Measurements from ENCODE around the gene MTG1. TPM values are rescaled to one million over a fixed set of nuclear protein-coding genes. Genes with fewer than 3 reads are reported as not detected.
"Not testable (repeated sequence)": the region's sequence is repeated elsewhere in the genome, so short reads cannot be mapped to it uniquely, and the experiment has no call there.

MTG1 gene
- total RNA-seq, 1 experiment from 2014 or later: 52.6 TPM

DNA sequence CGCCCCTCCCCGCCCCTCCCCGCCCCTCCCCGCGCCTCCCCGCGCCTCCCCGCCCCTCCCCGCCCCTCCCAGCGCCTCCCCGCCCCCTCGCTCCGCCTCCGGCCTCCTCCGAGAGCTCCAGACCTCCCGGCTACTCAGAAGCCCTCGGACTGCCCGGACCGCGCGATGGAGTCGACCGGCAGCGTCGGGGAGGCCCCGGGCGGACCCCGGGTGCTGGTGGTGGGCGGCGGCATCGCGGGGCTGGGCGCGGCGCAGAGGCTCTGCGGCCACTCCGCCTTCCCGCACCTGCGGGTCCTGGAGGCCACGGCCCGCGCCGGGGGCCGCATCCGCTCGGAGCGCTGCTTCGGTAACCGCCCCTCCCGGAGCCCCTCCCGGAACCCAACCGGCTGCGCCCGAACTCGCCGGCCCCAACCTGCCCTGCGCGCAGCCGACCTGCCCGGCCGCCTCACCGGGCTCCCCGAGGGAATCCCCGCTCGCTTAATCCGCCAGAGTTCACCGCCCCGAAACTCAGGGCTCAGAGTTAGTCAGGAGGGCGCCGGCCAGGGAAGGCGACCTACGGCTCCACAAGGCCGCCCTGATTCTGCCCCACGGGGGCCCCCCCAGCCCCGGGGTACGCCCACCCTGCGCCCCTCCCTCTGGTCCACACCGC is 14.7 kb upstream of the MTG1 start, which contains the start of gene PAOX:
Gene PAOX (plus strand): TSS at position 111 of the 649 bp plus-strand sequence. CDS start 55 bp downstream, at position 166.
- DNase-seq: peak; percentile 98
- H3K27me3 ChIP-seq (ENCODE audit: control insufficient read depth, insufficient read depth, low read length): peaks cover 43% of the 10 kb centered on the region

DNA sequence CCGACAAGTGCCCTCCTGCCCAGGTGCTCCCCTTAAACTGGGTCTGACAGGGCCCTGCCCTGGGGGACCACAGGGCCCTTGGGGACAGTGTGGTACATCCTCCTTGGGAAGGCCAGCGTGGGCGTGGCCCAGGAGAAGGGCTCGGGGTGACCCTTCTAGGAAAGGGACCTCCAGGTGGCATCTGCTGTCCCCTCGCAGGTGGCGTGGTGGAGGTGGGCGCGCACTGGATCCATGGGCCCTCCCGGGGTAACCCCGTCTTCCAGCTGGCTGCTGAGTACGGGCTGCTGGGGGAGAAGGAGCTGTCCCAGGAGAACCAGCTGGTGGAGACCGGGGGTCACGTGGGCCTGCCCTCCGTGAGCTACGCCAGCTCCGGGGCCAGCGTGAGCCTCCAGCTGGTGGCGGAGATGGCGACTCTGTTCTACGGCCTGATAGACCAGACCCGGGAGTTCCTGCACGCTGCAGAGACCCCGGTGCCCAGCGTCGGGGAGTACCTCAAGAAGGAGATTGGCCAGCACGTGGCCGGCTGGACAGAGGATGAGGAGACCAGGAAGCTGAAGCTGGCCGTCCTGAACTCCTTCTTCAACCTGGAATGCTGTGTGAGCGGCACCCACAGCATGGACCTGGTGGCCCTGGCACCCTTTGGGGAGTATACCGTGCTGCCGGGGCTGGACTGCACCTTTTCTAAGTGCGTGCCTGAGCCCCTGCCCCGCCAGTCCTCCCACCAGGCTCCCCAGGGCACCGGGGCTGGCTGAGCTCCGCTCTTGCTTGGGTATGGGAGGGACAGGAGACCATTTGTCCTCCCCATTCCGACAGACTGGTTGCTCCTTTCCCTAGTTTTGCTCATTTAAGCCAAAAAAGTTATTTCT is 13.9 kb upstream of the MTG1 start:
- peak; percentile 60 for DNase-seq
- H3K4me3 ChIP-seq (ENCODE audit: insufficient read depth, low read depth, low read length): peak overlapping the region; percentile 54
- peaks cover 43% of the 10 kb centered on the region for H3K27me3 ChIP-seq (ENCODE audit: control insufficient read depth, insufficient read depth, low read length)
- H3K36me3 ChIP-seq (replicated peaks; ENCODE audit: control insufficient read depth, insufficient read depth, low read length): no peaks in the 10 kb centered on the region

More for the DNA sequence above, 14.7 kb upstream of the MTG1 start, which contains the start of gene PAOX:
- Histone ChIP-seq H3K4me3 (ENCODE audit: insufficient read depth, low read depth, low read length) (peak within 1 kb of the TSS; percentile 73), H3K36me3 (replicated peaks; ENCODE audit: control insufficient read depth, insufficient read depth, low read length) (no peaks in the 10 kb centered on the region)

DNA sequence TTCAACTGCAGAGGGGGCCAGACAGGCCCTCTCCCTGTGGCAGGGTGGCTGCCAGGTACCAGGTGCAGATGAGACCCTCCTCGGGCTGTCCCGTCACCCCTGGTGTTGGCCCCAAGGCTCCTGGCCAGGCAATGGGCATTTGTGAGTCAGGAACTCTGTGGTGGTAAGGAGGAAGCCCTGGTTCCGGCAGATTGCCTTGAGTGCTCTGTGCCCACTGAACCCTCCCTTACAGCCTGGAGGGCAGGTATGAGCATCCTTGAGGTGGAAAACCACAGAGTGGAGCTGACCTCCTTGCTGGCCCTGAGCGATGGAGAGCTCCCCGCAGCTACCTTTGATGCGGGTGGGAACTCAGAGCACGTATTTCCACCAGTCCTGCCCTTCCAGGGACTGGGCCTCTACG is 12.9 kb upstream of the MTG1 start:
- no peak for DNase-seq
- H3K4me3 ChIP-seq (ENCODE audit: insufficient read depth, low read depth, low read length): no peak overlapping the region
- peaks cover 40% of the 10 kb centered on the region for H3K27me3 ChIP-seq (ENCODE audit: control insufficient read depth, insufficient read depth, low read length)
- H3K36me3 ChIP-seq (replicated peaks; ENCODE audit: control insufficient read depth, insufficient read depth, low read length): no peaks in the 10 kb centered on the region

DNA sequence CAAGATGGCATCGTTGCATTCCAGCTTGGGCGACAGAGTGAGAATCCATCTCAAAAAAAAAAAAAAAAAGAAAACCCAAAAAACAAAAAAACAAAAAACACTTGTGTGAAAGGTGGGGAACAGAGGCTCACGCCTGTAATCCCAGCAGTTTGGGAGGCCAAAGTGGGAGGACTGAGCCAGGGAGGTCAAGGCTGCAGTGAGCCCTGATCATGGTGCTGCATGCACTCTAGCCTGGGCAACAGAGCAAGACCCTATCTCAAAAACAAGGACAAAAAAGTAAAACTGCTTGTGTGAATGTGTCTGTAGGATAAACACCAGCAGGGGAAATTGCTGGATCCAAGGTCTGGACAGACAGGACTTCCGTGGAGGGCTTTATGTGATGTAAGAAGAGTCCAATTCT is 10.4 kb upstream of the MTG1 start:
- no peak for DNase-seq
- Histone ChIP-seq H3K36me3 (replicated peaks; ENCODE audit: control insufficient read depth, insufficient read depth, low read length) (no peaks in the 10 kb centered on the region), H3K27me3 (ENCODE audit: control insufficient read depth, insufficient read depth, low read length) (peaks cover 17% of the 10 kb centered on the region), H3K4me3 (ENCODE audit: insufficient read depth, low read depth, low read length) (no peak overlapping the region)

DNA sequence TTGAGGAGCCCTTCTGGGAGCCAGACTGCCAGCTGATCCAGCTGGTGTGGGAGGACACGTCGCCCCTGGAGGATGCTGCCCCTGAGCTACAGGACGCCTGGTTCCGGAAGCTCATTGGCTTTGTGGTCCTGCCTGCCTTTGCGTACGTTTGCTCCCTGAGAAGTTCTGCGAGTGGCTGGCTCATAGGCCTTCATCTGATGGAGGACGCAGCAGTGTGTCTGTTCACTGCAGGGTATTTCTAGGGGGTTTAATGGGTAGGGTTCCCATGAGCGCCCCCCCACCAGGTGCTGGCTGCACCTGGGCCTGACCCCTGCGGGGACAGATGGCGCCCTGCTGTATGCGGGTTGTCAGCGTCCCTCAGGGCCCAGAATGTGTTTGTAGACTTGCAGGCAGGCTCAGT is 9.9 kb upstream of the MTG1 start:
- no peaks in the 10 kb centered on the region for H3K36me3 ChIP-seq (replicated peaks; ENCODE audit: control insufficient read depth, insufficient read depth, low read length)
- DNase-seq: no peak
- peaks cover 15% of the 10 kb centered on the region; the same call in 1 of the 2 replicates for H3K27me3 ChIP-seq (ENCODE audit: control insufficient read depth, insufficient read depth, low read length)
- H3K4me3 ChIP-seq (ENCODE audit: insufficient read depth, low read depth, low read length): no peak overlapping the region

DNA sequence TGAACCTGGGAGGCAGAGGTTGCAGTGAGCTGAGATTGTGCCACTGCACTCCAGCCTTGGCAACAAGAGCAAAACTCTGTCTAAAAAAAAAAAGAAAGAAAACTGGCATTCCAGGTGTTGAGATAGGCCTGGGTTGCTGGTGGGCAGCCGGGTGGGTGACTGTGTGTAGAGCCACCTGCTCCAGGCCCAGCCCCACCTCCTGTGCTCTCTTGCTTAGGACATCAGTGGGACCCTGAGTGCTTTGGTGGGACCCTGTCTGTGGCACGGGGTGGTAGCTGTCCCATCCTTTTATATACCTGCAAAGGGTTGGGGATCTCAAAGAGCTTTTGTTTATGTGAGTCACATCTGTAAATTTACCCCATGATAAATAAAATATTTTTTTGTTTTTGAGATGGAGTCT is 8.7 kb upstream of the MTG1 start:
- H3K36me3 ChIP-seq (replicated peaks; ENCODE audit: control insufficient read depth, insufficient read depth, low read length): no peaks in the 10 kb centered on the region
- H3K4me3 ChIP-seq (ENCODE audit: insufficient read depth, low read depth, low read length): no peak overlapping the region
- DNase-seq: no peak
- peaks cover 5% of the 10 kb centered on the region; the same call in 1 of the 2 replicates for H3K27me3 ChIP-seq (ENCODE audit: control insufficient read depth, insufficient read depth, low read length)

DNA sequence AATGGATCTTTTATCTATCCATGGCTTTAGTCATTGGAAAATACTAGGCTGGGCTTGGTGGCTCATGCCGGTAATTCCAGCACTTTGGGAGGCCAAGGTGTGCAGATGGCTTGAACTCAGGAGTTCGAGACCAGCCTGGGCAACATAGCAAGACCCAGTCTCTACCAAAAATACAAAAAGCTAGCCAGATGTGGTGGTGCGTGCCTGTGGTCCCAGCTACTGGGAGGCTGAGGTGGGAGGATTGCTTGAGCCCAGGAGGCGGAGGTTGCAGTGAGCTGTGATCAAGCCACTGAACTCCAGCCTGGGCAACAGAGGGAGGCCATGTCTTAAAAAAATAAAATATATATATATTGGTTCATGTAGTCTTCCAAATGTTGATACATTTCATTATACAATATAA is 7.0 kb upstream of the MTG1 start:
- not testable (repeated sequence) for H3K36me3 ChIP-seq (replicated peaks; ENCODE audit: control insufficient read depth, insufficient read depth, low read length); DNase-seq

DNA sequence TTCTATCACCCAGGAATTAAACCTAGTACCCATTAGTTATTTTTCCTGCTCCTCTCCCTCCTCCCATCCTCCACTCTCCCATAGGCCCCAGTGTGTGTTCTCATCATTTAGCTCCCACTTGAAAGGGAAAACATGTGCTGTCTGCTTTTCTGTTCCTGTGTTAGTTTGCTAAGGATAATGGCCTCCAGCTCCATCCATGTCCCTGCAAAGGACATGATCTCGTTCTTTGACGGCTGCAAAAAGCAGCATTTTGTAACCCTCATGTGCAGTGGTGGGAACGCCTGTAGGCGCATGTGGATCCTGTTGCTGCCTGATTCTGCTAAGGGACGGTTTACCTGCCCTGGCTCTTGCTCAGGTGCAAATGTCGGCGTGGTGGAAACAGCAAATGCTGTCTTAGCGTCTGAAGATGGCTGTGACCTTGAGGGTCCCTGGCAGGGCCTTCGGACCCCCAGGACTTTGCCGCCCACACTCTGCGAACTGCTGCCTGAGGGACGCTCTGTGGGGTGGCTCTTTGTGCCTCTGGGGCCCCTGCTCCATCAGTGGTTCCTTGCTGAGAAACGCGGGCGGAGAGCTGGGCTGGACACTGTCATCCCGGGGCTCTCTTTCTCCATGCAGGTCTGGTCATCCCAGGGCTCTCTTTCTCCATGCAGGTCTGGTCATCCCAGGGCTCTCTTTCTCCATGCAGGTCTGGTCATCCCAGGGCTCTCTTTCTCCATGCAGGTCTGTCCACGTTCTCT is 5.6 kb upstream of the MTG1 start:
- H3K4me3 ChIP-seq (ENCODE audit: insufficient read depth, low read depth, low read length): no peak overlapping the region
- peak; percentile 33 for DNase-seq
- H3K36me3 ChIP-seq (replicated peaks; ENCODE audit: control insufficient read depth, insufficient read depth, low read length): no peaks in the 10 kb centered on the region
- no peaks in the 10 kb centered on the region for H3K27me3 ChIP-seq (ENCODE audit: control insufficient read depth, insufficient read depth, low read length)

More for the DNA sequence above, 7.0 kb upstream of the MTG1 start:
- H3K4me3 ChIP-seq (ENCODE audit: insufficient read depth, low read depth, low read length); H3K27me3 ChIP-seq (ENCODE audit: control insufficient read depth, insufficient read depth, low read length): not testable (repeated sequence)

DNA sequence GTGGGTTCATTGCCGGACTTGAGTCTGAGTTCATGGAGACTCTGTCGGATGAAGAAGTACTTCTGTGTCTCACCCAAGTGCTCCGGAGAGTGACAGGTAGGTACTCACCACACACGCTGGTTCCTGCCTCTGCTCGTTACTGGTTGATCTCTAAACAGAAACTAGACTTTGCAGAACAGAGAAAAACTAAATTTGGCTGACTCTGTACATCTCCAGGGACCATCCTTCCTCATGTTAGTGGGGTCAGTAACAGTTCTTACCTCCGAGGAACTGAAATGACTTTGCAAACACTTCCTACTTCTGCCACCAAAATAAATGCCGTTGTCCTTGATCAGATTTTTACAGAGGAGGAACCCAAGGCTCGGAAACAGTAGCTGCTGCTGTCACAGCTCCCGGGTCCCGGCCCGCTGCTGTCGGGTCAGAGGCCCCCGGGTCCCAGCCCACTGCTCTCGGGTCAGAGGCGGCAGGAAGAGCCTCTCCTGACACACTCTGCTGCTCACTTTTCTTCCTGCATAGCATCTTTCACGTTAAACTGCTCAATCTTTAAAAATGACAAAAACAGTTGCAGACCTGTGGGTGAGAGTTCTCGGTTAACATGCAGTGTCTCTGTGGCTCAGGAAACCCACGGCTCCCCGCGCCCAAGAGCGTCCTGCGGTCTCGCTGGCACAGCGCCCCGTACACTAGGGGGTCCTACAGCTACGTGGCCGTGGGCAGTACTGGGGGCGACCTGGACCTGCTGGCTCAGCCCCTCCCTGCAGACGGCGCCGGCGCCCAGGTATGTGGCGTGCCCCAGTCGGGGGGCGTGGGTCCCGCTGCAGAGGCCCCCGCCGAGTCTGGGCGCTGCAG is 4.8 kb upstream of the MTG1 start:
- H3K36me3 ChIP-seq (replicated peaks; ENCODE audit: control insufficient read depth, insufficient read depth, low read length): no peaks in the 10 kb centered on the region
- peak; percentile 45 for DNase-seq
- H3K27me3 ChIP-seq (ENCODE audit: control insufficient read depth, insufficient read depth, low read length): no peaks in the 10 kb centered on the region
- H3K4me3 ChIP-seq (ENCODE audit: insufficient read depth, low read depth, low read length): no peak overlapping the region

DNA sequence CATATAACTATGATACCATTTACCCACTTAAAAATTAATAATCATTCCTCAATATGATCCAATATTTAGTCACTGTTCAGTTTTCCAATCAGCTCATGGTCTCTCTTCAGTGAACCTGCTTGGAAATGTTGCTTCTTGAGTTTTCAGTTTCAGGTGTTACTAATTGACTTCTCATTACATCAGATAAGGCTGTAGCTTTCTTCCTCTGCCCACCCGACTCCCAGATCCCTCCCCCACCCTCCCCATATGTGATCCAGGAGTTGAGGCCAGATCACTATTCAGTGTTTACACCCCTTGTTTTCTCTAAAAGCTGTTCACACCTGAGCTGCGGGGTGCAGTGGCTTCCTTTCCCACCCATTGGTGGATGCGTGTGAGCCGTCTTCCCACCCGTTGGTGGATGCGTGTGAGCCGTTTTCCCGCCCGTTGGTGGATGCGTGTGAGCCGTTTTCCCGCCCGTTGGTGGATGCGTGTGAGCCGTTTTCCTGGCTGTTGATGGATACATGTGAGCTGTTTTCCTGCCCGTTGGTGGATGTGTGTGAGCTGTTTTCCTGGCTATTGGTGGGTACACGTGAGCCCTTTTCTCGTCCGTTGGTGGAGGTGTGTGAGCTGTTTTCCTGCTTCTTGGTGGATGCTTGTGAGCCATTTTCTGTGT is 3.2 kb upstream of the MTG1 start:
- peak; percentile 31 for DNase-seq
- Histone ChIP-seq H3K27me3 (ENCODE audit: control insufficient read depth, insufficient read depth, low read length) (no peaks in the 10 kb centered on the region), H3K36me3 (replicated peaks; ENCODE audit: control insufficient read depth, insufficient read depth, low read length) (no peaks in the 10 kb centered on the region; the same call in 1 of the 2 replicates), H3K4me3 (ENCODE audit: insufficient read depth, low read depth, low read length) (no peak overlapping the region)

DNA sequence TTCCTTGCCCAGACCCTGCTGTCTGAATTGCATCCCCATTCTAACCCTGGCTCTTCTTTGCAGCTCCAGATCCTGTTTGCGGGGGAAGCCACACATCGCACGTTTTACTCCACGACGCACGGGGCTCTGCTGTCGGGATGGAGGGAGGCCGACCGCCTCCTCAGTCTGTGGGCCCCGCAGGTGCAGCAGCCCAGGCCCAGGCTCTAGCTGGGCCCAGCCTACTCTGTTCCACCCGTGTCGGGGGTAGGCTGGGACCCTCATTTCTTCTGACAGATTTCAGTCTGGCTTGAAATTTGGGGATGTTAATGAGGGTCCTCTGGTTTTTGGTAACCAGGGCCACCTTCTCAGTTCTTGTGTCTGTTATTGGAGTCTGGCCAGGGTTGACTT is 2.7 kb upstream of the MTG1 start:
- Histone ChIP-seq H3K4me3 (ENCODE audit: insufficient read depth, low read depth, low read length) (no peak overlapping the region), H3K36me3 (replicated peaks; ENCODE audit: control insufficient read depth, insufficient read depth, low read length) (peaks cover 3% of the 10 kb centered on the region), H3K27me3 (ENCODE audit: control insufficient read depth, insufficient read depth, low read length) (no peaks in the 10 kb centered on the region)
- DNase-seq: peak; percentile 25

DNA sequence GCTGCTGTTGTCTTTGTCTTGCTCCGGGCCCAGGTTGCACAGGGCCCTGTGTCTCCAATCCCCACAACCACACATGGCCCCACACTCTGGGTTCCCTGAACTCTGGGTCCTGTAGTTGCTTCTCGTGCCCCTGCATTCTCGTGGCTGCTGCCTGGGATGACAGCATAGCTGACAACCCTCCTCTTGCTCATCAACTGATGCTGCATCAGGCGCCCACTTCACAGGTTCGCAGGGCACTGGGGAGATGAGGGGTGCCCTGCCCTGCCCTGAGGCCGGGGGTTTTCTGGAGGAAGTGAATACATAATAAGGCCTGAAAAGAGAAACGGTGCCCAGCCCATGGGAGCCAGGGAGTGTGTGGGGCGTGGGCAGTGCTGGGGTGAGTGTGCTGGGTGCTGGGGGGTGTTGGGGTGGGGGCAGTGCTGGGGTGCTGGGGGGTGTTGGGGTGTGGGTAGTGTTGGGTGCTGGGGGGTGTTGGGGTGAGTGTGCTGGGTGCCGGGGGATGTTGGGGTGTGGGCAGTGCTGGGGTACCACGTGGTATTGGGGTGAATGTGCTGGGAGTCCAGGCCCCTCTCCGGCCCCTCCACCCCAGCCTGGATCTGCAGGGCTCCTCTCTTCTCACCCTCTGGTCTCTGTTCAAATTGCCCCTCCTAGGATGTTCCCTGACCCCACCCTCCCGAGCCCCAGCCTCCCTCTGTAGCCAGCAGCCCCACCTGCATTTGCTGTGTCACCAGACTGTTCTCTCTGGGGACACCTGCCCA is 2.0 kb upstream of the MTG1 start:
- H3K4me3 ChIP-seq (ENCODE audit: insufficient read depth, low read depth, low read length): no peak overlapping the region
- H3K36me3 ChIP-seq (replicated peaks; ENCODE audit: control insufficient read depth, insufficient read depth, low read length): peaks cover 4% of the 10 kb centered on the region

More for the DNA sequence above, 2.0 kb upstream of the MTG1 start:
- H3K27me3 ChIP-seq (ENCODE audit: control insufficient read depth, insufficient read depth, low read length): no peaks in the 10 kb centered on the region
- DNase-seq: peak; percentile 40

Data from H7 (cell line).